H9 (cell line): Measurements from ENCODE around the gene AK9. TPM values are rescaled to one million over a fixed set of nuclear protein-coding genes. Genes with fewer than 3 reads are reported as not detected.

ENCODE experiments used
- DNase-seq: peaks from one replicate; pipeline ENCODE4 v3.0.0-alpha.2; 2017
- H2AFZ ChIP-seq: one replicate; pipeline ENCODE4 v1.6.1; 2013; ENCODE audit warnings: mild to moderate bottlenecking, low read length, control low read depth, moderate library complexity
- H2AK5ac ChIP-seq: 2 replicates; pipeline ENCODE4 v1.6.1; 2013; ENCODE audit warnings: low read length, control low read depth, mixed read lengths; ENCODE audit not compliant: insufficient read length
- H2BK120ac ChIP-seq: one replicate; pipeline ENCODE4 v1.6.1; 2013; ENCODE audit warnings: low read depth, mild to moderate bottlenecking, low read length, control low read depth, inconsistent platforms; ENCODE audit not compliant: poor library complexity, severe bottlenecking
- H2BK12ac ChIP-seq: 2 replicates; pipeline ENCODE4 v1.6.1; 2013; ENCODE audit warnings: low read length, control low read depth, mixed read lengths, low read depth; ENCODE audit not compliant: insufficient read length
- H2BK15ac ChIP-seq: 2 replicates; pipeline ENCODE4 v1.6.1; 2013; ENCODE audit warnings: low read depth, low read length, control low read depth
- H2BK20ac ChIP-seq: one replicate; pipeline ENCODE4 v1.6.1; 2013; ENCODE audit warnings: low read depth, mild to moderate bottlenecking, low read length, control low read depth, inconsistent platforms; ENCODE audit not compliant: poor library complexity, severe bottlenecking
- H2BK5ac ChIP-seq: 2 replicates; pipeline ENCODE4 v1.6.1; 2013; ENCODE audit warnings: low read length, control low read depth, mixed read lengths; ENCODE audit not compliant: insufficient read length
- H3K14ac ChIP-seq: 2 replicates; pipeline ENCODE4 v1.6.1; 2013; ENCODE audit warnings: low read length, control low read depth; ENCODE audit not compliant: insufficient read depth
- H3K18ac ChIP-seq: 2 replicates; pipeline ENCODE4 v1.6.1; 2013; ENCODE audit warnings: low read depth, mild to moderate bottlenecking, mixed read lengths, low read length, control low read depth; ENCODE audit not compliant: insufficient read length
- H3K23ac ChIP-seq: 2 replicates; pipeline ENCODE4 v1.6.1; 2013; ENCODE audit warnings: low read length, control low read depth, mixed read lengths, low read depth; ENCODE audit not compliant: insufficient read length
- H3K23me2 ChIP-seq: 2 replicates; pipeline ENCODE4 v1.6.1; 2013; ENCODE audit warnings: low read depth, mild to moderate bottlenecking, mixed read lengths, low read length, control low read depth; ENCODE audit not compliant: insufficient read length, poor library complexity, severe bottlenecking
- H3K27ac ChIP-seq: 2 replicates; pipeline ENCODE4 v1.5.1; 2013; ENCODE audit warnings: low read length, control low read depth, mixed read lengths, low read depth; ENCODE audit not compliant: insufficient read length
- H3K27me3 ChIP-seq: 2 replicates; pipeline ENCODE4 v1.6.1; 2013; ENCODE audit warnings: low read length, control low read depth, inconsistent platforms; ENCODE audit not compliant: insufficient read depth
- H3K4ac ChIP-seq: 2 replicates; pipeline ENCODE4 v1.6.1; 2013; ENCODE audit warnings: low read depth, mild to moderate bottlenecking, control low read depth, inconsistent platforms, low read length, moderate library complexity
- H3K4me1 ChIP-seq: 2 replicates; pipeline ENCODE4 v1.6.1; 2013; ENCODE audit warnings: low read length, control low read depth, inconsistent platforms; ENCODE audit not compliant: insufficient read depth
- H3K4me2 ChIP-seq: 2 replicates; pipeline ENCODE4 v1.6.1; 2013; ENCODE audit warnings: low read length, control low read depth, mixed read lengths; ENCODE audit not compliant: insufficient read length, insufficient read depth
- H3K56ac ChIP-seq: 2 replicates; pipeline ENCODE4 v1.6.1; 2013; ENCODE audit warnings: low read depth, mild to moderate bottlenecking, mixed read lengths, low read length, control low read depth; ENCODE audit not compliant: insufficient read length
- H3K79me1 ChIP-seq: 2 replicates; pipeline ENCODE4 v1.6.1; 2013; ENCODE audit warnings: low read depth, mild to moderate bottlenecking, moderate library complexity, low read length, control low read depth, inconsistent platforms; ENCODE audit not compliant: insufficient read depth, poor library complexity, severe bottlenecking
- H3K79me2 ChIP-seq: 2 replicates; pipeline ENCODE4 v1.6.1; 2013; ENCODE audit warnings: low read length, control low read depth, inconsistent platforms; ENCODE audit not compliant: insufficient read depth
- H3K9ac ChIP-seq: 2 replicates; pipeline ENCODE4 v1.6.1; 2013; ENCODE audit warnings: low read length, control low read depth, mixed read lengths; ENCODE audit not compliant: insufficient read length; ENCODE audit errors: extremely low read depth
- H3K9me3 ChIP-seq: one replicate; pipeline ENCODE4 v1.6.1; 2013; ENCODE audit warnings: low read depth, low read length, inconsistent platforms; ENCODE audit not compliant: control insufficient read depth
- H3T11ph ChIP-seq: one replicate; pipeline ENCODE4 v1.6.1; 2013; ENCODE audit warnings: mild to moderate bottlenecking, low read length, control low read depth, inconsistent platforms
- H4K20me1 ChIP-seq: one replicate; pipeline ENCODE4 v1.6.1; 2013; ENCODE audit not compliant: control insufficient read depth, insufficient read length, insufficient read depth
- H4K5ac ChIP-seq: 2 replicates; pipeline ENCODE4 v1.6.1; 2013; ENCODE audit warnings: low read depth, mild to moderate bottlenecking, mixed read lengths, low read length, control low read depth; ENCODE audit not compliant: insufficient read length
- H4K8ac ChIP-seq: replicated peaks from 2 replicates; pipeline ENCODE4 v1.6.1; 2013; ENCODE audit warnings: low read length, control low read depth, mixed read lengths, low read depth; ENCODE audit not compliant: insufficient read length
- H4K91ac ChIP-seq: 2 replicates; pipeline ENCODE4 v1.6.1; 2013; ENCODE audit warnings: low read depth, mild to moderate bottlenecking, moderate library complexity, mixed read lengths, low read length, control low read depth; ENCODE audit not compliant: insufficient read length
- H3K27ac Mint-ChIP-seq, 3 experiments: 2 replicates in 2 of 3; 3 replicates in 1 of 3; pipeline ENCODE4 v1.8.0; 2020 to 2021; ENCODE audit warnings: mixed read lengths in 3 of 3, mild to moderate bottlenecking in 1 of 3, moderate library complexity in 1 of 3
- H3K27me3 Mint-ChIP-seq: 2 replicates; pipeline ENCODE4 v1.8.0; 2021; ENCODE audit warnings: low read depth, mild to moderate bottlenecking, moderate library complexity, mixed read lengths
- H3K36me3 Mint-ChIP-seq, 3 experiments: 2 replicates in 2 of 3; 3 replicates in 1 of 3; pipeline ENCODE4 v1.8.0; 2020 to 2021; ENCODE audit warnings: low read depth in 3 of 3, mixed read lengths in 3 of 3; ENCODE audit not compliant: insufficient read depth in 1 of 3
- H3K4me1 Mint-ChIP-seq, 2 experiments: 2 replicates each; pipeline ENCODE4 v1.8.0; 2020; ENCODE audit warnings: mixed read lengths in 2 of 2
- H3K4me3 Mint-ChIP-seq, 2 experiments: 2 replicates in 1 of 2; 3 replicates in 1 of 2; pipeline ENCODE4 v1.8.0; 2020 to 2021; ENCODE audit warnings: mild to moderate bottlenecking in 2 of 2, mixed read lengths in 2 of 2, moderate library complexity in 1 of 2
- H3K9me3 Mint-ChIP-seq, 2 experiments: 2 replicates in 1 of 2; 3 replicates in 1 of 2; pipeline ENCODE4 v1.8.0; 2020; ENCODE audit warnings: mild to moderate bottlenecking in 2 of 2, mixed read lengths in 2 of 2, moderate library complexity in 1 of 2
- CTCF ChIP-seq: fragments of 200-600 bp; sonication (generic); conservative IDR thresholded peaks from 3 replicates; pipeline ENCODE4 v1.8.0; 2021; ENCODE audit warnings: antibody characterized with exemption, mild to moderate bottlenecking
- WGBS: extraction: QIAGEN DNeasy Blood & Tissue Kit; methylation state at CpG from one replicate; pipeline ENCODE4 v1.1.7; 2013; ENCODE audit warnings: missing lambda C conversion rate, low lambda C conversion rate, mixed read lengths; ENCODE audit not compliant: insufficient read length; ENCODE audit errors: extremely low coverage; 5-methylcytosine and 5-hydroxymethylcytosine counted together
- total RNA-seq: library from RNA; stranded (reverse); gene quantifications from 2 replicates; pipeline ENCODE4 v1.2.1, GENCODE V29; 2021

AK9 gene
- total RNA-seq, 1 experiment from 2014 or later = 2.3 TPM

- Histone ChIP-seq H2BK20ac (no peak overlapping the region), H3K18ac (no peak overlapping the region), H3K23me2 (no peaks in the 10 kb centered on the region), H2BK15ac (no peak overlapping the region), H2AFZ (no peak overlapping the region), H3K14ac (no peak overlapping the region), H3K4ac (no peak overlapping the region), H3K23ac (no peak overlapping the region), H2BK5ac (no peak overlapping the region), H4K20me1 (no peaks in the 10 kb centered on the region), H4K91ac (no peak overlapping the region), H3K4me1 (no peaks in the 10 kb centered on the region), H2BK12ac (no peak overlapping the region), H3T11ph (no peak overlapping the region), H3K79me2 (no peaks in the 10 kb centered on the region), H3K9ac (no peak overlapping the region), H2BK120ac (no peak overlapping the region), H3K79me1 (no peaks in the 10 kb centered on the region), H3K9me3 (no peaks in the 10 kb centered on the region), H4K5ac (no peak overlapping the region), H3K56ac (no peak overlapping the region), H3K27me3 (no peaks in the 10 kb centered on the region), H3K4me2 (no peak overlapping the region), H3K27ac (no peak overlapping the region), H4K8ac (no peak overlapping the region), H2AK5ac (no peak overlapping the region)
- H3K27ac Mint-ChIP-seq = no peak overlapping the region
- H3K4me3 Mint-ChIP-seq = no peak overlapping the region
- no peaks in the 10 kb centered on the region for H3K36me3 Mint-ChIP-seq
- H3K27me3 Mint-ChIP-seq = peaks cover 3% of the 10 kb centered on the region; the same call in 1 of the 2 replicates
- no CpG with 5 or more reads among the region's 5 CpGs for WGBS
- no peaks in the 10 kb centered on the region; a peak in 1 of 5 replicates for H3K9me3 Mint-ChIP-seq
- H3K4me1 Mint-ChIP-seq = no peaks in the 10 kb centered on the region
- no peak for DNase-seq
- TF ChIP-seq CTCF = no peak
These were observed 37.7 kb downstream of the AK9 start for GRCh38 chr6:109653264-109653663.
